GM12875 (cell line): ENCODE measurements around the gene CREB3L2.

Experiments
- H3K4me3 ChIP-seq: one replicate; pipeline ENCODE4 v1.5.1; 2011; ENCODE audit warnings: low read depth, low read length, control low read depth
- TF ChIP-seq, protein P1 (sequence below): IDR thresholded peaks from 2 replicates; pipeline ENCODE4 v1.5.1; 2011; ENCODE audit warnings: low read depth, mild to moderate bottlenecking, control low read depth, inconsistent platforms, low read length, moderate library complexity, borderline replicate concordance; ENCODE audit not compliant: insufficient read depth

Gene CREB3L2

DNA sequence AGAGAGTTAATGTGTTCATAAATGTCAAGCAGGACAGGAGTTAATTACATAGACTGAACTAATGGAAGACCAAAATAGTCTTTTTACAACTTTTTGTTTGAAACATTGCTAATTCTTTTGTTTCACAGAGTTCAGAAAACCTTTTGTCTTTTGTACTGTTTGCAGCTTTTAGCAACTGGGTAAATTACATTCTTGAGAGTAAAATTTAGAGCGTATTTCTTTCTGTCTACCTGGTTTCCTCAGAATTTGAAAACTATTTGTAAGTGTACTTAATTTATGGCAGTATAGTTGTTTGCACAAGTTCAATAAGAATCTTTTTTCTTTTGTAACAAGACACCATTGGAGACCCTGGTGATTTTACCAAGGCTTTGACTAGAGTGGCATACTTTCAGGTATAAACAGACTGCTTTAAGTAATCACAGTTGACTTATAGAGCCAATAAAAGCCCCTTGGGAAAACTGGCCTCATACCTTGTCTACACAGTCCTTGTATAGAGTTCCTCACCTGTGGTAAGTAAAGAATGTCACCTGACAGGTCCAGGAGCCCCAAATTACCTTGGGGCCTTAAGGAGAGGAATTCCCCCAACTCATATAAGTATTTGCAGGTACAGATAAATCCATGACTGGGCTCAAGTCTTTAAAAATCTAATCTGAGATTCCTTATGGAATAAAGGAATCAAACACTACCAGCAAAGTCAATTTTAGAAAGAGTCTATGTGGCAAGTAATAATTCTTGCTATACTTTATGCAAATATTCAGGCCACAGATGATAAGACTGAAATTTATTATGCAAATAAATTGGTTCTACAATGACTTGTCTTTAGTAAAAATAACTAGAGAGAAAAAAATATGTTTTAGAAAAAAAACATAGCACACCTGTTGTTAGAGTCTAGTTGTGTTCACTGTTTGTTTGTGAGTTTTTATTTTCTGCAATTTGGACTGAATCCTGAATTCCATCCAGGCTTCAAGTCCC lies 23.6 kb upstream of the CREB3L2 start:
- TF ChIP-seq, protein P1, sequence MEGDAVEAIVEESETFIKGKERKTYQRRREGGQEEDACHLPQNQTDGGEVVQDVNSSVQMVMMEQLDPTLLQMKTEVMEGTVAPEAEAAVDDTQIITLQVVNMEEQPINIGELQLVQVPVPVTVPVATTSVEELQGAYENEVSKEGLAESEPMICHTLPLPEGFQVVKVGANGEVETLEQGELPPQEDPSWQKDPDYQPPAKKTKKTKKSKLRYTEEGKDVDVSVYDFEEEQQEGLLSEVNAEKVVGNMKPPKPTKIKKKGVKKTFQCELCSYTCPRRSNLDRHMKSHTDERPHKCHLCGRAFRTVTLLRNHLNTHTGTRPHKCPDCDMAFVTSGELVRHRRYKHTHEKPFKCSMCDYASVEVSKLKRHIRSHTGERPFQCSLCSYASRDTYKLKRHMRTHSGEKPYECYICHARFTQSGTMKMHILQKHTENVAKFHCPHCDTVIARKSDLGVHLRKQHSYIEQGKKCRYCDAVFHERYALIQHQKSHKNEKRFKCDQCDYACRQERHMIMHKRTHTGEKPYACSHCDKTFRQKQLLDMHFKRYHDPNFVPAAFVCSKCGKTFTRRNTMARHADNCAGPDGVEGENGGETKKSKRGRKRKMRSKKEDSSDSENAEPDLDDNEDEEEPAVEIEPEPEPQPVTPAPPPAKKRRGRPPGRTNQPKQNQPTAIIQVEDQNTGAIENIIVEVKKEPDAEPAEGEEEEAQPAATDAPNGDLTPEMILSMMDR, result no peak
- H3K4me3 ChIP-seq, result no peak overlapping the region

GRCh38 chr7:138024765-138025164 lies 22.9 kb upstream of the CREB3L2 start:
- H3K4me3 ChIP-seq, result no peak overlapping the region
- TF ChIP-seq, protein P1, result no peak

GRCh38 chr7:138024343-138024691 lies 22.4 kb upstream of the CREB3L2 start:
- H3K4me3 ChIP-seq, result no peak overlapping the region
- TF ChIP-seq, protein P1, result no peak

- no peak overlapping the region for H3K4me3 ChIP-seq
- TF ChIP-seq, protein P1, result no peak
These were observed 21.9 kb upstream of the CREB3L2 start for GRCh38 chr7:138023618-138024342.

DNA sequence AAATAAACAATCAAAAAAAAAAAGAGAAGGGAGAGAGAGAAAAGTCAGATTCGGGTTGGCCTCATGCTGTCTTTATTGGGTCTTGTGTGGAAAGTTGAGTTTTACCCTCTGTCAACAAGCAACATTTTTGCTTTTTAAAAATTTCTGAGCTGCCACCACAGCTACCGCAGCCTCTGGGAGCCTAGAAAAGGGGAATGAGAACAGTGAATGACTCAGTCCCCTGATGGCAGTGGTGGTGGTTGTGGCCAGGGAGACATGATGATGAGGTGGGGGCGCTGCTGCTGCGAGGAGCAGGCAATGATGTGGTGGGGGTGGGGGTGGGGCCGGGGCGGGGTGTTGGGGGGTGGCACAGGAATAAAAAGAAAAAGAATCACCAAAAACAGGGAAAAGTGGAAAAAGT lies 20.0 kb upstream of the CREB3L2 start:
- TF ChIP-seq, protein P1, result no peak
- H3K4me3 ChIP-seq, result no peak overlapping the region

GRCh38 chr7:138017992-138018391 lies 16.1 kb upstream of the CREB3L2 start:
- TF ChIP-seq, protein P1, result no peak
- no peak overlapping the region for H3K4me3 ChIP-seq

DNA sequence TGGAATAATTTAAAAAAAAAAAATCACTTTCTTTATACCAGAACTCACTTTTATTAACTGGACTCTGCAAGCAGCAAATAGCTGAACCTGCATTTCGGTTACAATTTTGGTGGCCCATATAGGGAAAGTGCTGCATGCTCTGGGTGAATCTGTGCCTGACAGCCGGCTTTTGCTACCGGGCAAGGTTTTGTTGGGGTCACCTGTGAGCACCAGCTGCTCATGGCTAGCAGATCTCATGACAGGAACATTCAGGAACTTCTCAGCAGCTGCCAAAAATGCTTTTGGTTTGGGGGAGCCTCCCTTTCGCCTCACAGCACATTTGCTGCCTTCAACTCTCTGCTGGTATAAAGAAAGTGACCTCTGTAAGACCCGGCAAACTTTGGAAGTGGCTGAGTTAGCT lies 13.2 kb upstream of the CREB3L2 start:
- H3K4me3 ChIP-seq, result no peak overlapping the region
- TF ChIP-seq, protein P1, result no peak
